Measurements from ENCODE around the gene IFT80. TPM values are rescaled to one million over a fixed set of nuclear protein-coding genes. Genes with fewer than 3 reads are reported as not detected.

The IFT80 gene
- total RNA-seq, 4 donors from 2014 or later = 43.8 to 111 (median 51.0) TPM

GRCh38 chr3:160302806-160303205, 96.2 kb downstream of the IFT80 start:
- Histone ChIP-seq H3K4me3 (replicated peaks in 1 of 3) (no peak overlapping the region), H3K27me3 (no peaks in the 10 kb centered on the region), H3K36me3 (peaks cover 0 to 5% of the 10 kb centered on the region in 2 donors), H3K9me3 (no peaks in the 10 kb centered on the region), H3K27ac (no peak overlapping the region), H3K4me1 (no peaks in the 10 kb centered on the region)
- no peak for DNase-seq
- TF ChIP-seq CTCF (IDR thresholded peaks at IDR 0.05) (no peak), POLR2A (IDR thresholded peaks at IDR 0.05) (no peak)
- intact Hi-C loops (cut with DNase I) = no loop called here

GRCh38 chr3:160296591-160296990, 102.4 kb downstream of the IFT80 start:
- DNase-seq = no peak
- TF ChIP-seq CTCF (IDR thresholded peaks at IDR 0.05) = no peak
- no peak for TF ChIP-seq POLR2A (IDR thresholded peaks at IDR 0.05)
- Histone ChIP-seq H3K4me3 (replicated peaks in 1 of 3) (no peak overlapping the region), H3K27ac (no peak overlapping the region), H3K27me3 (no peaks in the 10 kb centered on the region), H3K36me3 (no peaks in the 10 kb centered on the region), H3K9me3 (no peaks in the 10 kb centered on the region), H3K4me1 (no peaks in the 10 kb centered on the region)
- intact Hi-C loops (cut with DNase I) = no loop called here

GRCh38 chr3:160291909-160292299, 107.1 kb downstream of the IFT80 start:
- Histone ChIP-seq H3K9me3 (no peaks in the 10 kb centered on the region), H3K4me3 (replicated peaks in 1 of 3) (no peak overlapping the region), H3K36me3 (no peaks in the 10 kb centered on the region), H3K27me3 (no peaks in the 10 kb centered on the region), H3K27ac (no peak overlapping the region), H3K4me1 (no peaks in the 10 kb centered on the region)
- TF ChIP-seq CTCF (IDR thresholded peaks at IDR 0.05) (no peak), POLR2A (IDR thresholded peaks at IDR 0.05) (no peak)
- no peak for DNase-seq
- intact Hi-C loops (cut with DNase I) = no loop called here
- WGBS, 2 donors = 84 to 93% methylated on average over 3 of the region's 3 CpGs

- Histone ChIP-seq H3K4me1 (no peaks in the 10 kb centered on the region), H3K36me3 (no peaks in the 10 kb centered on the region), H3K27ac (no peak overlapping the region), H3K9me3 (no peaks in the 10 kb centered on the region), H3K27me3 (no peaks in the 10 kb centered on the region), H3K4me3 (replicated peaks in 1 of 3) (no peak overlapping the region)
- intact Hi-C loops (cut with DNase I) = no loop called here
- 92% methylated on average over 5 of the region's 5 CpGs for WGBS, 2 donors
- TF ChIP-seq CTCF (IDR thresholded peaks at IDR 0.05) (no peak), POLR2A (IDR thresholded peaks at IDR 0.05) (no peak)
- no peak for DNase-seq
Observed at GRCh38 chr3:160291290-160291908, 107.6 kb downstream of the IFT80 start.

- no peaks in the 10 kb centered on the region for H3K4me1 ChIP-seq
- intact Hi-C loops (cut with DNase I) = no loop called here
- TF ChIP-seq POLR2A (IDR thresholded peaks at IDR 0.05) (no peak), CTCF (IDR thresholded peaks at IDR 0.05) (no peak)
- H3K27ac ChIP-seq = no peak overlapping the region
- no peaks in the 10 kb centered on the region for H3K36me3 ChIP-seq
- no peaks in the 10 kb centered on the region for H3K9me3 ChIP-seq
- H3K4me3 ChIP-seq (replicated peaks in 1 of 3) = no peak overlapping the region
- DNase-seq = no peak
- no peaks in the 10 kb centered on the region for H3K27me3 ChIP-seq
- WGBS, 2 donors = 94% methylated on average over 1 of the region's 1 CpG
Observed at GRCh38 chr3:160287666-160288065, 111.4 kb downstream of the IFT80 start.

Measured in thyroid gland (tissue), 4 donors.